ENCODE measurements around the gene YKT6. TPM values are rescaled to one million over a fixed set of nuclear protein-coding genes. Genes with fewer than 3 reads are reported as not detected.

Gene YKT6
- total RNA-seq, 1 donor from 2014 or later, result 89.5 TPM

GRCh38 chr7:44216019-44216418 lies 15.2 kb downstream of the YKT6 start:
- H3K4me1 Mint-ChIP-seq (ENCODE audit: unreplicated experiment), result peaks cover 3% of the 10 kb centered on the region
- TF ChIP-seq CTCF (IDR thresholded peaks at IDR 0.05), result no peak
- DNase-seq (ENCODE audit: extremely low spot score, unreplicated experiment), result no peak
- H3K36me3 Mint-ChIP-seq (ENCODE audit: unreplicated experiment), result peaks cover 12% of the 10 kb centered on the region
- H3K4me3 Mint-ChIP-seq (ENCODE audit: unreplicated experiment), result no peak overlapping the region
- no peak overlapping the region for H3K27ac Mint-ChIP-seq (ENCODE audit: unreplicated experiment)
- H3K9me3 Mint-ChIP-seq (ENCODE audit: unreplicated experiment), result no peaks in the 10 kb centered on the region
- no peaks in the 10 kb centered on the region for H3K27me3 Mint-ChIP-seq (ENCODE audit: unreplicated experiment)

GRCh38 chr7:44216521-44217222 lies 15.9 kb downstream of the YKT6 start:
- H3K27me3 Mint-ChIP-seq (ENCODE audit: unreplicated experiment), result no peaks in the 10 kb centered on the region
- no peaks in the 10 kb centered on the region for H3K9me3 Mint-ChIP-seq (ENCODE audit: unreplicated experiment)
- peaks cover 3% of the 10 kb centered on the region for H3K4me1 Mint-ChIP-seq (ENCODE audit: unreplicated experiment)
- TF ChIP-seq CTCF (IDR thresholded peaks at IDR 0.05), result no peak
- peaks cover 12% of the 10 kb centered on the region for H3K36me3 Mint-ChIP-seq (ENCODE audit: unreplicated experiment)
- no peak overlapping the region for H3K4me3 Mint-ChIP-seq (ENCODE audit: unreplicated experiment)
- no peak for DNase-seq (ENCODE audit: extremely low spot score, unreplicated experiment)
- H3K27ac Mint-ChIP-seq (ENCODE audit: unreplicated experiment), result peak overlapping the region; percentile 21

- no peak for TF ChIP-seq CTCF (IDR thresholded peaks at IDR 0.05)
- Mint-ChIP-seq H3K27me3 (ENCODE audit: unreplicated experiment) (no peaks in the 10 kb centered on the region), H3K4me3 (ENCODE audit: unreplicated experiment) (no peak overlapping the region)
These were observed 16.5 kb downstream of the YKT6 start for GRCh38 chr7:44217223-44217714.

GRCh38 chr7:44217852-44218402 lies 17.1 kb downstream of the YKT6 start:
- Mint-ChIP-seq H3K36me3 (ENCODE audit: unreplicated experiment) (peaks cover 2% of the 10 kb centered on the region), H3K4me1 (ENCODE audit: unreplicated experiment) (no peaks in the 10 kb centered on the region), H3K4me3 (ENCODE audit: unreplicated experiment) (no peak overlapping the region), H3K27ac (ENCODE audit: unreplicated experiment) (no peak overlapping the region), H3K9me3 (ENCODE audit: unreplicated experiment) (no peaks in the 10 kb centered on the region), H3K27me3 (ENCODE audit: unreplicated experiment) (no peaks in the 10 kb centered on the region)
- no peak for DNase-seq (ENCODE audit: extremely low spot score, unreplicated experiment)
- TF ChIP-seq CTCF (IDR thresholded peaks at IDR 0.05), result no peak

More at GRCh38 chr7:44217223-44217714, 16.5 kb downstream of the YKT6 start:
- Mint-ChIP-seq H3K4me1 (ENCODE audit: unreplicated experiment) (no peaks in the 10 kb centered on the region), H3K9me3 (ENCODE audit: unreplicated experiment) (no peaks in the 10 kb centered on the region), H3K36me3 (ENCODE audit: unreplicated experiment) (peaks cover 9% of the 10 kb centered on the region), H3K27ac (ENCODE audit: unreplicated experiment) (peak overlapping the region; percentile 21)
- DNase-seq (ENCODE audit: extremely low spot score, unreplicated experiment), result no peak

GRCh38 chr7:44218418-44219201 lies 17.8 kb downstream of the YKT6 start:
- TF ChIP-seq CTCF (IDR thresholded peaks at IDR 0.05), result no peak
- Mint-ChIP-seq H3K27me3 (ENCODE audit: unreplicated experiment) (peaks cover 2% of the 10 kb centered on the region), H3K27ac (ENCODE audit: unreplicated experiment) (no peak overlapping the region), H3K36me3 (ENCODE audit: unreplicated experiment) (peaks cover 2% of the 10 kb centered on the region), H3K4me3 (ENCODE audit: unreplicated experiment) (no peak overlapping the region), H3K9me3 (ENCODE audit: unreplicated experiment) (no peaks in the 10 kb centered on the region), H3K4me1 (ENCODE audit: unreplicated experiment) (no peaks in the 10 kb centered on the region)
- no peak for DNase-seq (ENCODE audit: extremely low spot score, unreplicated experiment)
